ENCODE data around the gene WIPF1.

WIPF1 gene

DNA sequence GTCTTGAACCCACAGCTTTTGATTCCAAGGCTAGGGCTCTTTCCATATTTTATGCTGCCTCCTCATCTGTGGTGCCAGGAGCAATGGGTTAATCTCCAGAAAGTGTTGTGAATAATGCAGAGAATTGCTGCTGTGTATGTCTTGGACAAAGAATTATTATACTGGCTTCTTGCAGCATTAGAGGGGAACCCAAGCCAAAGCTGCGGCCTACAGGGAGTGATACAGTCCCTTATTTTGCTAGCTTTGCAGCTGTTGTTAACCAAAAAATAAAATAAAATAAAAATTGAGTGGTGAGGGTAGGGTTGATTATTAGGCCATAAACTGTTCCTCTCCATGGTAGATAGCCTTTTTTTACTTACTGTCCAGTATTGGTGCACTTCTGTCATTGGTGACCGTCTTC, 16.7 kb downstream of the WIPF1 start:
- Histone ChIP-seq H3K36me3 (ENCODE audit: insufficient read depth, low read length) (no peaks in the 10 kb centered on the region), H3K9me3 (ENCODE audit: control insufficient read depth, insufficient read depth, low read length) (no peaks in the 10 kb centered on the region), H3K9ac (ENCODE audit: low read depth, low read length) (no peak overlapping the region), H3K4me1 (ENCODE audit: insufficient read depth, low read length) (peaks cover 8% of the 10 kb centered on the region)

DNA sequence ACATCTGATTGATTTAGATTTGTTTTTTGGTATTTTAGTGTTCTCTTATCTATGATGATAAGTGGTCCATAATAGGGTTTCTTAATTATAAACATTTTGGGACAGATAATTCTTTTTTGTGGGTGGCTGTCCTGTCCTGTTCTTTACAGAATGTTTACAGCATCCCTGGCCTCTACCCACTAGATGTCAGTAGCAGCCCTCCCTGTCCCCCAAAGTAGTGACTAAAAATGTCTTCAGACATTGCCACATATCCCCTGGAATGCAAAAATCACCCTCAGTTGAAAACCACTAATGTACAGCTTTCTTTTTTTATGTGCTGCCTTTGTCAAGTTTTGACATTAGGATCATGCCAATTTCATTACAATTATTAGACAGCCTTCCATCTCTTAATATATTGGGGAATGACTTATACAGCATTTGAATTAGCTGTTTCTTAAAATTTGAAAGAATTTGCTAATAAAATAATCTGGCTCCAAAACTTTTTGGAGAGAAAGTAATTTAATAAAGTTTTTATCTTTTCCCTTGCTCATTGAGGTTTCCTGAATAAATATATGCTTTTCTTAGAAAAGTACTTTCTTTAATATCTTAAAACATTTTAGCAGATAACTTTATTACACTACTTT, 19.5 kb downstream of the WIPF1 start:
- no peaks in the 10 kb centered on the region for H3K36me3 ChIP-seq (ENCODE audit: insufficient read depth, low read length)
- no peaks in the 10 kb centered on the region for H3K9me3 ChIP-seq (ENCODE audit: control insufficient read depth, insufficient read depth, low read length)
- H3K9ac ChIP-seq (ENCODE audit: low read depth, low read length), result no peak overlapping the region
- 0 out of 2 replicates have a peak, but pooled peaks cover 3% of the 10 kb centered on the region for H3K4me1 ChIP-seq (ENCODE audit: insufficient read depth, low read length)

DNA sequence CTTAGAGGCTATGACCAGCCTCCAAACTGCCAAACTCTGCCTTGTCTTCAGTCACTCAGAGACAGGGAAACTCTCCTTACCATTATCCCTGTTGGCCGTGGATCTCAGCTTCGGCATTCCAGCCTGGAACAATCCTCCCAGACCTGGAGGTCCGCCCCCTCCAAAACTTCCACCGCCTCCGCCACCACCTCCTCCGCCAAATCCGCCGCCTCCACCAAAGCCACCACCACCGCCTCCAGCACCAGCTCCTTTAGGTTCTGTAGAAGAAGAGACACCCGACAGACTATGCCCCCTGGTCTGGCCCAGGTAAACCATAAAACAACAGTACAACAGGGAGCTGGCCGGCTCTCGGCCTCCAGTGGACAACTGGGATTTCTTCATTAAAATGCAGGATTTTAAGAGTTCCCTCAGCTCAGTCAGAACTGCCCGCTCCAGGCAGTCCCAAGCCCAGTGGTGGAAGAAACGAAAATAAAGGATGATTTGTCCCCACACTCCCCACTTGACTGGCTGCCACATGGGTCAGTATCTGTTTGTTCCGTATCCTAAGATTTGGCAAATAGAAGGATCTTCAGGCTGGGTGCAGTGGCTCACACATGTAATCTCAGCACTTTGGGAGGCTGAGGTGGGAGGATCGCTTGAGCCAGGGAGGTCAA, 22.4 kb downstream of the WIPF1 start:
- H3K36me3 ChIP-seq (ENCODE audit: insufficient read depth, low read length), result no peaks in the 10 kb centered on the region
- no peak overlapping the region for H3K9ac ChIP-seq (ENCODE audit: low read depth, low read length)
- H3K4me1 ChIP-seq (ENCODE audit: insufficient read depth, low read length), result no peaks in the 10 kb centered on the region
- no peaks in the 10 kb centered on the region for H3K9me3 ChIP-seq (ENCODE audit: control insufficient read depth, insufficient read depth, low read length)

DNA sequence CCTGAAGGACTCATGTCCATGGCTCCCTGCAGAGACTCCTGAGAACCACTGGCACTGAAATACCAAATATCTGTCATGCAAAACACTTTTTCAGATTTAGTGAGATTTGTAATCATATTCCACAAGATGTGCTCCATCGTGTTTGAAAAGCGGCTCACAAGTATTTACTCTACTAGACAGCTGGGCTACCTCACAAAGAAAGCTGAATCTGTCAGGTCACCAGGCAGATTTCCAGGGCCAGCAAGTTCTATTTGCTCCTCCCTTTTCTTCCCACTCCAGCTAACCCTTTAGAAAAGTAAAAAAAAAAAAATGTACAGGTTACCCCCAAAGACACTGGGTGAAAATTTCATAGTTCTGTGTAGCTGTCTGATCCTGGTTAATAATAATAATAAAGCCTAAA, 22.9 kb downstream of the WIPF1 start:
- no peaks in the 10 kb centered on the region for H3K9me3 ChIP-seq (ENCODE audit: control insufficient read depth, insufficient read depth, low read length)
- no peaks in the 10 kb centered on the region for H3K36me3 ChIP-seq (ENCODE audit: insufficient read depth, low read length)
- no peak overlapping the region for H3K9ac ChIP-seq (ENCODE audit: low read depth, low read length)
- H3K4me1 ChIP-seq (ENCODE audit: insufficient read depth, low read length), result no peaks in the 10 kb centered on the region

DNA sequence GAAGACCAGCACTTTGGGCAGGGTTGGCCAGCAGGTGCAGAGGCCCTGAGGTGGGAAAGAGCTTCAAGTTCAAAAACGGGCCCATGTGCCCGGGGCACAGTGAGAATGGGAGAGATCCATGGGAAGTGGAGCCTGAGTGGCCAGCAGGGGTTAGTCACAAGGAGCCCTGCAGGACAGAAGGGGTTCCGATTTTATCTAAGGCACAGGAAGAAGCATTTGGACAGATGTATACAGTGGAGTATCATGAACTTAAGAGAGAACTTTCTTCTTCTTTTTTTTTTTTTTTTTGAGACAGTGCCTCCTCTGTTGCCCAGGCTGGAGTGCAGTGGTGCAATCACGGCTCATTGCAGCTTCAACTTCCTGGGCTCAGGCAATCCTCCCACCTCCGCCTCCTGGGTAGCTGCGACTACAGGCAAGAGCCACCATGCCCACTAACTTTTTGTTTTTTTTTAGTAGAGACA, 24.0 kb downstream of the WIPF1 start:
- H3K4me1 ChIP-seq (ENCODE audit: insufficient read depth, low read length), result no peaks in the 10 kb centered on the region
- H3K9ac ChIP-seq (ENCODE audit: low read depth, low read length), result no peak overlapping the region
- H3K9me3 ChIP-seq (ENCODE audit: control insufficient read depth, insufficient read depth, low read length), result no peaks in the 10 kb centered on the region
- H3K36me3 ChIP-seq (ENCODE audit: insufficient read depth, low read length), result no peaks in the 10 kb centered on the region

DNA sequence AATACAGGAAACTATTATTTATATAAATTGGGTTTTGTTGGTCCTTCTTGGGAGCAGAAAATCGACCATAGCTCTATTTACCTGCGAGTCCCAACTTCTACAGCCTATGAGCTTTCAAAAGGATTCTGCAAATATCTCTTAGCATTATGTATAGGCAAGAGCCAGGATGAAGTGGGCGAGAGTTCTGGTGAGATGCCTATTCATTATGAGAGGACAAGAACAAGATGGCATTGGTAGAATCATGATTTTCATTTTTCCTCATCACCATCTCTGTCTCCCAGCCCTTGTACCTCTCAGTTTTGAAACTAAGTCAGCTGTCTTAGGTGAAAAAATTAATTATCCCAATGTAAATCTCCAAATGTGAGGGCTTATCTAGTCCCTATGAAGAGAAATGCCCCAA, 25.0 kb downstream of the WIPF1 start:
- no peaks in the 10 kb centered on the region for H3K36me3 ChIP-seq (ENCODE audit: insufficient read depth, low read length)

DNA sequence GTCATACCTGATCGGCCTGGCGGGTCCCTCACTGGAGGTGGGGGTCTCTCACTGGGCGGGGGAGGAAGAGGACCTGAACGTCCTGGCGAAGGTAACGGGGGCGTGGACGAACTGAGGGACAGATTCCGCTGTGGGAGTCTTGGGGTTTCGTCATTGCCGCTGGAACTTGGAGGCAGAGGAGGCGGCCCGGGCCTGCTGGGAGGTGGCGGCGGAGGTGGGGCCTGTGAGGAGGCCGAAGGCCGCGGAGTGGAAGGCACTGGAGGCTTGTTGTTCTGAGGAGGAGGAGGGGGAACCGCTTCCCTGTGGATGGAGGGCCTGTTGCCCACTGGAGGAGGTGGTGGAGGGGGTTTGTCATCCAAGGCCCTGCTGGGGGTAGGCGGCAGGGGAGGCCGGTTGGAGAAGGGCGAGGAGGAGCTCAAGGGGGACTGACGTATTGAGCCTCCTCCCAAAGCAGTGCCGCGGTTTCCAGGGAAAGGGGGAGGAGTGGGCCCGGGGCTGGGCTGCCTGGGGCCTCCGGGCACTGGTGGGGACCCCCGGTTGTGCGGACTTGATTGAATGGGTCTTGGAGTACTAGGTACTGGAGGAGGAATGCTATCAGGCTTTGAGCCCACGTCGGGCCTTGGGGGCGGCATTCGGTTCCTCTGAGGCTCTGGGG, 25.8 kb downstream of the WIPF1 start:
- no peak overlapping the region for H3K9ac ChIP-seq (ENCODE audit: low read depth, low read length)
- no peaks in the 10 kb centered on the region for H3K4me1 ChIP-seq (ENCODE audit: insufficient read depth, low read length)
- H3K9me3 ChIP-seq (ENCODE audit: control insufficient read depth, insufficient read depth, low read length), result no peaks in the 10 kb centered on the region
- H3K36me3 ChIP-seq (ENCODE audit: insufficient read depth, low read length), result no peaks in the 10 kb centered on the region

More for the DNA sequence above, 25.0 kb downstream of the WIPF1 start:
- Histone ChIP-seq H3K4me1 (ENCODE audit: insufficient read depth, low read length) (no peaks in the 10 kb centered on the region), H3K9me3 (ENCODE audit: control insufficient read depth, insufficient read depth, low read length) (no peaks in the 10 kb centered on the region), H3K9ac (ENCODE audit: low read depth, low read length) (no peak overlapping the region)

DNA sequence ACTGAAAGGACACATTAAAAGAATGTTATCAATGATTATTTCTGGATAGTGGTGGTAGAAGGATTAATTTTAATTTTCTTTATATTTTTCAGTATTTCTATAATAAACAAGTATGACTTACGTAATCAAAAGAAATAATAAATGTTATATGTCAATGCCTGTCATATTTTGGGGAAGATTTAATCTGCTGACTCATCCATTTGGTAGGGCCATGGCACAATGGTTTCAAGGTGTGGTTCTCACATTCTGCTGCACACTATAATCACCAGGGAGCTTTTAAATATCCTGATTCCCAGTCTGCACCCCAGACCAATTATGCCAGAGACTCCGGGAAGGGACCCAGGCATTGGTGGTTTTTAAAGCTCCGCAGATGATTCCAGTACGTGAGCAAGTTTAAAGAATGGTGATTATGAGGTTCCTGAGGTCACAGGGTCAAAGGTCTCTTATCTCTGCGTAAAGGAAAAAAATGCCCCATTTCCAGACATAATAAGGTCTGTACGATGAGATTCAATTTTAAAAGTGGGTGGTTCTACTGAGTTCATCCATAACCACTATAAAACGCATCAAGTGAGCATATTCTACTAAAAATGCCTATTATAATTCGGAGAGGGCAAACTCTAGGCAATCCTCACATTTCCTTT, 27.2 kb downstream of the WIPF1 start:
- no peaks in the 10 kb centered on the region for H3K36me3 ChIP-seq (ENCODE audit: insufficient read depth, low read length)

DNA sequence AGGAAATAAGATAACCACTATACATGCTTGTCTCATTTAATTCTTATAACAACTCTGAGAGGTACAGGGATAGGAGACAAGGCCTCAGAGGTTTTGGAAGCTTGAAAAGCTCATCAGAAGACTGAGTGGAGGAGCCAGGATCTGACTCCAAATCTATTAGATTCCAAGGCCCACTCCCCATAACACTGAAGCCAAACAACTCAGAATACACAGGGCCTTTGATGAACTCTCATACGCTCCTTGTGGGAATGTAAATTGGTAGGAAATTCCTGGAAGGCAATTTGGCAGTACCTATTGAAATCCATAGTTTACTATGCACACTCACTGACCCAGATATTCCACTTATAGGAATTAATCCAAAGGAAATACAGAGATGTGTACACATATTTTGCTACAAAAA, 27.9 kb downstream of the WIPF1 start:
- H3K4me1 ChIP-seq (ENCODE audit: insufficient read depth, low read length), result no peaks in the 10 kb centered on the region
- H3K9ac ChIP-seq (ENCODE audit: low read depth, low read length), result no peak overlapping the region
- H3K9me3 ChIP-seq (ENCODE audit: control insufficient read depth, insufficient read depth, low read length), result no peaks in the 10 kb centered on the region
- H3K36me3 ChIP-seq (ENCODE audit: insufficient read depth, low read length), result no peaks in the 10 kb centered on the region

More for the DNA sequence above, 27.2 kb downstream of the WIPF1 start:
- Histone ChIP-seq H3K4me1 (ENCODE audit: insufficient read depth, low read length) (no peaks in the 10 kb centered on the region), H3K9me3 (ENCODE audit: control insufficient read depth, insufficient read depth, low read length) (no peaks in the 10 kb centered on the region), H3K9ac (ENCODE audit: low read depth, low read length) (no peak overlapping the region)

DNA sequence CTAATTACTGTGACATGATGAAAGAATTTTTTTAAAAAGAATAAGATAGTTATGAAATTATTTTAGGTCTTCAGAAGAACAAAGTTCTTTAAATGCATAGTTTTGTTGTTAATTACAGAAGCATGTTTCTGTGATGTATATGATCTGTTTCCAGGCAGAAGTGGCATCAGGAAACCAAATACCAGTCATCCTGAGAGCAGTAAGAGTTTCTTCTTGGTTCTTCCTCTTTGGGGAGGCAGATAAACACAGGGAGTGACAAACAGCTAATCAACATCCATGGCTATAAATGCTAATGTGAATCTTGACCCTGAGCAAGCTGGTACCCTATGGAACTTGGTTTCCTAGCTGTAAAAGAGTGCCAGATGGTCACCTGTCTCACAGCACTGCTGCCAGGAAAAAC, 29.2 kb downstream of the WIPF1 start:
- no peaks in the 10 kb centered on the region for H3K9me3 ChIP-seq (ENCODE audit: control insufficient read depth, insufficient read depth, low read length)
- no peaks in the 10 kb centered on the region for H3K4me1 ChIP-seq (ENCODE audit: insufficient read depth, low read length)
- no peak overlapping the region for H3K9ac ChIP-seq (ENCODE audit: low read depth, low read length)
- H3K36me3 ChIP-seq (ENCODE audit: insufficient read depth, low read length), result no peaks in the 10 kb centered on the region

DNA sequence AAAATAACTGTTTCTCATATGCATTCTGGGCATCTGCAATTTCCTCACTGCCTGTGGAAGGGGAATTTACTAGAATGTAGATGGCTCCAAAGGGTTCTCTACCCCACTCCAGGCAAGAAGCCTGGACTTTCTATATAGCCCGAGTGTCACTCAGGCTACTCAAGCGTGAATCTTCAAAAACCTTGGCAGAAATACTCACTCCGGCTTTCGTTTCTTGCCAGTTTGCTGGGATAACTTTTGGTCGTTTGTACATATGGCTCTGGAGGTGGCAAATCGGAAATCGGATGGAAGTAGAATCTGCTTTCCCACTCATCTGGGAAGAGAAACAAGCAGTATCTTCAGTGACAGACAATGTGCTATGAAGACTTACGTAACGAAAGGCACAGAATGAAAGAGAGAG, 30.7 kb downstream of the WIPF1 start:
- Histone ChIP-seq H3K4me1 (ENCODE audit: insufficient read depth, low read length) (no peaks in the 10 kb centered on the region), H3K9me3 (ENCODE audit: control insufficient read depth, insufficient read depth, low read length) (no peaks in the 10 kb centered on the region), H3K9ac (ENCODE audit: low read depth, low read length) (no peak overlapping the region), H3K36me3 (ENCODE audit: insufficient read depth, low read length) (no peaks in the 10 kb centered on the region)

DNA sequence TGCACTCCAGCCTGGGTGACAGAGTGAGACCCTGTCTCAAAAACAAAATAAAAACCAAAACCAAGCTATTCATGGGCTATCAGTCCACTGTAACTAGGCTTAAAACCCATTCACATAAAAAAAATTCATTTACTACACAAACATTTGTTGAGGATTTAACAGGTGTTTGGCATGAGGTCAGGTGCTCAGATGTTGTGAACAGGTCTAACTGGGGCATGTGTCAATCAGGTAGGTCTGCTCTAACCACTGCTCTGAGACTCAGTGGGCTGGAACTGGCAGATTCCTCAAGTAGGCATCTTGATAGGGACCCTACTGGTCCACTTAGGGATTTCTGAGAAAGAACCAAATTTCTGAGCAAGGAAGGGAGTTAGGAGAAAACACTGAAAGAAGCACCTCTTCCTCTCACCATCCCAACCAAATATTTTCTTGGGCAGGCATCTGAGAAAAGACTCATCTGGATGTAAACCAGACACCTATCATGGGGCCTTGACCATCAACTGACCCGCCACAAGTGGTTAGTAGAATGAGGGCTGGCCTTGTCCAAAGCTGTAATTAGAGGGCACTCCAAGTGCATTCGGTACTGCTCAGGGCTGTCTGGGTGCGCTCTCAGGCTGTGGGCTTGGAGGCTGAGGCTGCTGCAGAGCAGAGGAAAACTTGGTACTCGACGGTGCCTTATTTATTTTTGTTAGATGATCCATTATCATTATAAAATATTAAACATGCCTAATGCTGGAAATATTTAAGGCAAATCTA, 33.9 kb downstream of the WIPF1 start:
- H3K4me1 ChIP-seq (ENCODE audit: insufficient read depth, low read length), result no peaks in the 10 kb centered on the region
- no peak overlapping the region for H3K9ac ChIP-seq (ENCODE audit: low read depth, low read length)
- no peaks in the 10 kb centered on the region for H3K36me3 ChIP-seq (ENCODE audit: insufficient read depth, low read length)

DNA sequence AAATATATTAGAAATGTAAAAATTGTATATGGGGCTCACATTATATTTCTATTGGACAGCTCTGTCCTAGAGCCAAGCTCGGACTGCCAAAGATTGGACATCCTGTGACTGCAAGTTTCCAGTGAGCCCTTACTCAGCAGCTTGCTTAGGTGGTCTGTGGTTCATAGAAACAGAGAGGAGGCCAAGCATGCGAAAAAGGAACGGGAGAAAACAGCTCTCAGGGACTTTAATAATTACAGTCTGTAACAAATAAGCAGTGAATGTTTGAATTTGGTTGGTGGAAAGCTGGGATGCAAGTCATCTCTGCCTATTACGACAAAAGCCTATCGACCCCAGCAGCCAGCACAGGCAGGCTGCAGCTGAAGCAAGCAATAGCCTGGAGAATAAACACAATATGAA, 35.6 kb downstream of the WIPF1 start:
- Histone ChIP-seq H3K9me3 (ENCODE audit: control insufficient read depth, insufficient read depth, low read length) (no peaks in the 10 kb centered on the region), H3K4me1 (ENCODE audit: insufficient read depth, low read length) (no peaks in the 10 kb centered on the region), H3K36me3 (ENCODE audit: insufficient read depth, low read length) (no peaks in the 10 kb centered on the region), H3K9ac (ENCODE audit: low read depth, low read length) (no peak overlapping the region)

More for the DNA sequence above, 33.9 kb downstream of the WIPF1 start:
- H3K9me3 ChIP-seq (ENCODE audit: control insufficient read depth, insufficient read depth, low read length), result no peaks in the 10 kb centered on the region

DNA sequence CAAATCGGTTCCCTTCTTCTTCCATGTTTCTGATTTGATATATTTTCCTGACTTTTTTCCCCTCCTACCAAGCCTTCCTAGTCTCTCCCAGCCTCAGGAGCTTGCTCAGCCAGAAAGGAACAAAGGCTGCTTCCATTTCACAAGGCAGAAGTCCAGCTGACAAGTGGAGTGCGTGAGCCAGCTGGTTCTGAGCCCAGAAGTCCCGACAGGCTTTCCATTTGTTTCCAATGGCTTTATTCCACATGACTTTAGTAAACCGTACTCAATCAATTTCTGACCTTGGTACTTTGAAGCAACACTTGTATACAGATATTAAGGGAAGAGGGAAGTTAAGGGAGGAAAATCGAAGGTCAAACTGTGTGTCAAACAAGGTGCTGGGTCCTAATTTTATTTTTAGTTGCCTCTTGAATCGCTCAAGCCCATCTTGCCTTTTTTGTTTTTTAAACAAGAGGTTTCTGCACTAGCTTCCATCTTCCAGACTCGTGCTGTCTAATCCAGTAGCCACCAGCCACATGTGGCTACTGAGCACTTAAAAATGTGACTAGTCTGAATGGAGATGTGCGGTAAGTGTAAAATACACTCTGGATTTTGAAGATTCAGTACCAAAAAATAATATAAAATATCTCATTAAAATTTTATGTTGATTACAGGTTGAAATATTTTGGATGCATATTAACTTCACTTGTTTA, 36.2 kb downstream of the WIPF1 start:
- no peaks in the 10 kb centered on the region for H3K4me1 ChIP-seq (ENCODE audit: insufficient read depth, low read length)
- no peaks in the 10 kb centered on the region for H3K9me3 ChIP-seq (ENCODE audit: control insufficient read depth, insufficient read depth, low read length)
- H3K36me3 ChIP-seq (ENCODE audit: insufficient read depth, low read length), result no peaks in the 10 kb centered on the region
- no peak overlapping the region for H3K9ac ChIP-seq (ENCODE audit: low read depth, low read length)
